Measurements from ENCODE around the gene NAXD.
"Not testable (repeated sequence)": the region's sequence is repeated elsewhere in the genome, so short reads cannot be mapped to it uniquely, and the experiment has no call there.

Gene NAXD

GRCh38 chr13:110629735-110630134 is 14.4 kb downstream of the NAXD start:
- no peak for DNase-seq

- no peak for DNase-seq
Measured at GRCh38 chr13:110630566-110631119, 15.3 kb downstream of the NAXD start.

- DNase-seq = not testable (repeated sequence)
Measured at GRCh38 chr13:110632255-110632654, 16.9 kb downstream of the NAXD start.

GRCh38 chr13:110633776-110634175 is 18.4 kb downstream of the NAXD start:
- no peak for DNase-seq

GRCh38 chr13:110634558-110634957 is 19.2 kb downstream of the NAXD start:
- no peak for DNase-seq

- no peak for DNase-seq
Measured at GRCh38 chr13:110635405-110636002, 20.2 kb downstream of the NAXD start.

GRCh38 chr13:110636053-110636475 is 20.7 kb downstream of the NAXD start:
- DNase-seq = no peak

GRCh38 chr13:110636701-110637201 is 21.4 kb downstream of the NAXD start:
- DNase-seq = no peak

GRCh38 chr13:110637275-110637674 is 21.9 kb downstream of the NAXD start:
- DNase-seq = no peak

- no peak for DNase-seq
Measured at GRCh38 chr13:110637747-110638146, 22.4 kb downstream of the NAXD start.

- no peak for DNase-seq
Measured at GRCh38 chr13:110638257-110638656, 22.9 kb downstream of the NAXD start.

GRCh38 chr13:110638814-110639806 is 23.8 kb downstream of the NAXD start:
- DNase-seq = no peak

GRCh38 chr13:110639935-110640334 is 24.6 kb downstream of the NAXD start:
- no peak for DNase-seq

GRCh38 chr13:110640591-110641029 is 25.3 kb downstream of the NAXD start:
- DNase-seq = no peak

- DNase-seq = no peak
Measured at GRCh38 chr13:110641055-110642015, 26.0 kb downstream of the NAXD start.

- no peak for DNase-seq
Measured at GRCh38 chr13:110642291-110642981, 27.1 kb downstream of the NAXD start.

GRCh38 chr13:110643324-110643723 is 28.0 kb downstream of the NAXD start:
- DNase-seq = no peak

- no peak for DNase-seq
Measured at GRCh38 chr13:110643768-110644421, 28.6 kb downstream of the NAXD start.

GRCh38 chr13:110644892-110645521 is 29.7 kb downstream of the NAXD start:
- DNase-seq = peak; percentile 84

- no peak for DNase-seq
Measured at GRCh38 chr13:110645750-110646149, 30.4 kb downstream of the NAXD start.

Measured in hematopoietic multipotent progenitor cell treated with erythropoietin and hydrocortisone succinate and interleukin-3 and kit ligand, for 6 days (in vitro differentiated cells).